ENCODE measurements around the gene TNNI2.

- TF ChIP-seq CTCF (IDR thresholded peaks at IDR 0.05; ENCODE audit: low read length) (no peak), EZH2 (optimal IDR thresholded peaks at IDR 0.05; ENCODE audit: low read depth, low read length) (no peak), EZH2phosphoT487 (IDR thresholded peaks at IDR 0.05; ENCODE audit: low read length) (no peak)
These were observed 23.5 kb upstream of the TNNI2 start for GRCh38 chr11:1815311-1815710.
